Measurements from ENCODE around the gene MRTFB.
"Not testable (repeated sequence)": the region's sequence is repeated elsewhere in the genome, so short reads cannot be mapped to it uniquely, and the experiment has no call there.

The MRTFB gene

GRCh38 chr16:14140923-14141322, 69.8 kb downstream of the MRTFB start:
- DNase-seq = peak; percentile 39 to 68

GRCh38 chr16:14146445-14146844, 75.3 kb downstream of the MRTFB start:
- no peak for DNase-seq

DNA sequence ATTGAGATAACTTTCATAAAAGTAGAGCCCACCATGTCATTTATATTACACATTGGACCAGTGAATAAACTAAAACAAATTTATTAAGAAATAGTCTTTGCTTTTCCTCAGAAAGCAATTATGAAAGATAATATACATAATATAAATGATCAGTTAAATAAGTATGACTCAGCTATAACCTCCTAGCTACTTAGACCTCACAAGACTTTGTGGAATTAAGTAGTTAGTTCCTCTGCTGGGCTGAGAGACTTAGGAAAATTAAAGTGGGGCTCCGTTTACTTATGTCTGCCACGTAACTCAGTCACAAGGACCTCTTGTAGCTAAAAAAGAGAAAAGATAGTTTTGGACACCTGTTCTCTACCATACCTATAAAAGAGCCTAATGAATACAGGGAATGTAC, 76.9 kb downstream of the MRTFB start:
- DNase-seq = no peak

GRCh38 chr16:14148569-14148968, 77.5 kb downstream of the MRTFB start:
- no peak for DNase-seq

DNA sequence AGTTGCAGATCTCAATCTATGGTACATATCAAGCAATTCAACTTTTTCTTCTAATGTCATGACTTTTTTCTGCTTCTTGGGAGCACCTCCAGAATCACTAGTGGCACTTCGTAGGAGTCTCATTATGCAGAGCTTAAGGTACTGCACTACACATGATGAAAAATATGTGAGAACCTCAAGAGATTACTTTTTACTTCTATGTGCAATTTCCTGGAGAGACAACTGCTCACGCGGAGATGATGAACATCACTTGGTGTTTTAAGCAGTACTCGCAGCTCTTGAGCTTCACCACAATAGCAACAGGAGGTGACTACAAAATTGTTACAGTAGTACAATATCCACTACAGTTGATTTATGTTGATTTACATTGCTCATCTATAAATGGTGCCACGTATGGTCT, 79.7 kb downstream of the MRTFB start:
- DNase-seq = no peak

DNA sequence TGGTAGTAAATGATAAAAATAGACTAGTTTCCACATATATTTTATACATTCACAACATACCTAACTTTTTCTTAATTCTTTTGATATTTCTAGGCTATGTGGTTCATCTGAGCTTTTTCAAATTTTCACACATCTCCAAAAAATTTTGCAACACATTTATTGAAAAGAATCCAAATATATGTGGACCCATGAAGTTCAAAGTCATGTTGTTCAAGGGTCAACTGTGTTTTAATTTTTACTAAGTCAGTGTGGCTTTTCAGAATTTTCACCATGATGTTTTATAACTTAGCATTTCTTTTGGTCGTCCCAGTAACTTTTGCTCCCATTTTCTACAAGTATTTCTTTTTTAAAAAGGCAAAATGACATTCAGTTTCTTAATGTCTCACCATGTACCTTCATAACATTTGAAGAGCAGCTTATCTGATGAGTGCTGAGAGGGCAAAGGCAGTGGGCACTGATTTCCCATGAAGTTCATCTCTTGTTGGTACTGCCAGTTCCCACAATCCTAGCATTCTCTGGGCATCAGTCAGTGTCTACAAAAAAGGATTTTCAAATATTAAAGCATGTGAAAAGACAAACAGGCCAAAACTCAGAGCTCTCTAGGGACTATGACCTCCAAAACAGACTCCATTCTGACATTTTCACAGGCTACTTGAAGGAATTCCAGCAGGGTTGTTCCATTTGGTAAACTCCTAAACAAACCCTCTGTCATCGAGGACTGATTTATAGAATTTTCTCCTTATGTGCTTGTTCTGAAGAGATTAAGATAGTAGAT, 80.3 kb downstream of the MRTFB start:
- DNase-seq = no peak

DNA sequence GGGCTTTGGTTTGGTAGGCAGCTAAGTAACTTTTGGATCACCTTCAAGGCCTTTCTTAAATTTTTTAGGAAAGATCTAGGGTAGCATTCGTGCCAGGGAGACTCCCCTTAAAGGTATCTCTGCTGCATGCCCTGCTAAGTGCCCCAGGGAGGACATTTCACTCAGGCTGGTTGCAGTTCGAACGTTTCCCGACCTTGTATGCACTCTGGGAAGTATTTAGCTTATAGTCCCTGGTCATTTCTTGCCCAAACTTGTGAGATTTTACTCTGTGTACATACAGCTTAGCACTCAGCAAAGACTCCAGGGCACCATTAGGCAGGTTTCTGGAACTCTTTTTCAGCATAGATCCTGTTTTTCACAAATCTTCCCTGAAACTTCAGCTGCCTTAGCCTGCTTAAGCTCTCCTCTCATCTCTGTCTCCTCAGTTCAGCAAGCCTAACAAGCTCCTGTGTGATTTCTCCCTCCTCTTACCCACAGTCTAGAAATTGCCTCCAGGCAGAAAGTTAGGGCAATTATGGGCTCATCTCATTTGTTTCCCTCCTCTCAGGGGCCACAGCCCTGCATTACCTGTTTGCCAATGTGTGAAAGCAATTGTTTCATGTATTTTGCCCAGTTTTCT, 84.6 kb downstream of the MRTFB start:
- no peak for DNase-seq

DNA sequence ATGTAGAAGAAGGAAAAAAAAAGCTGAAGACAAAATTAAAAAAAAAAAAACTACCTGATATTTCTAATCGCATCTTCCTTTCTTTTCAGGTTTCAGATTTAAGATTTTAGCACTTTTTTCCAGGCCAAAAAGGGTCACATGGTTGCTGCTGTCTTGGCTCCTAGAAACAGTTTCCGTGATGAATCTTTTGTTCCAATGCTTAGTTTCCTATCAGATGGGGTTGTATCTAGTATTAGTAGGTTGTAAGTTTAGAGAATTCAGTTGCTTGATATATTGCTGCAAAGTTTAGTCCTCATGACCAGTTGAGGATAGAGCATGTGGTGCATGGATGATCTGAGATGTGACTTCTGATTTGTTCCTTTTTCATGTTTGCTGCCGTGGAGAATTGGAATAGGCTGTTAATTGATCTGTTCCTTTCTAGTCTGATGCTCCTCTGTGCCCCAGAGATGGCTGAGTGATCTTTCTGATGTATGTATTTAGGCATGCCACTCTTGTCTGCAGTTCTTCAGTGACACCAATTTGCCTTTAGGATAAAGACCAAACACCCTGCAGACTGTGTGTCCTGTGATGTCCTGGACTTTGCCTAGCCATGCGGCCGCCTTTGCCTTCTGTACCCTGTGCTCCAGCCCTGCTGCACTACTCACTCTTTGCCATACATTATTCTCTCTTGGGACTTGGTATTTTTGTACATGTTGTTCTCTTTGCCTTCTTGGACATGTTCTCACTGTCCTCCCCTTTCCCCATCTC, 94.0 kb downstream of the MRTFB start:
- no peak for DNase-seq

DNA sequence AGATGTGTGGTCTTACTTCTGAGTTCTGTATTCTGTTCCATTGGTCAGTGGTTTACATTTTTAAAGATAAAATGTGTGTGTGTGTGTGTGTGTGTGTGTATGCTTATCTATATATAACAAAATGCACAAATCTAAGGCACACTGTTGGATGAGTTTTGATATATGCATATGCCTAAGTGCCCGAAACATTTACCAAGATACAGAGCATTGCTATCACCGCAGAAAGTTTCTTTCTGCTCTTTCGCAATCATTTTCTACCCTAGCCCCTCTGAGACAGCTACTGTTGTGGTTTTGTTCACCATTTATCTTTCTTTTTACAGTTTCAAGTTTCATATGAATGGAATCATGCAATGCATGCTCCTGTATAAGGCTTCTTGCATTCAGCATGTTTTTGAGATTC, 97.0 kb downstream of the MRTFB start:
- no peak for DNase-seq

GRCh38 chr16:14172200-14172809, 101.2 kb downstream of the MRTFB start:
- DNase-seq = no peak

DNA sequence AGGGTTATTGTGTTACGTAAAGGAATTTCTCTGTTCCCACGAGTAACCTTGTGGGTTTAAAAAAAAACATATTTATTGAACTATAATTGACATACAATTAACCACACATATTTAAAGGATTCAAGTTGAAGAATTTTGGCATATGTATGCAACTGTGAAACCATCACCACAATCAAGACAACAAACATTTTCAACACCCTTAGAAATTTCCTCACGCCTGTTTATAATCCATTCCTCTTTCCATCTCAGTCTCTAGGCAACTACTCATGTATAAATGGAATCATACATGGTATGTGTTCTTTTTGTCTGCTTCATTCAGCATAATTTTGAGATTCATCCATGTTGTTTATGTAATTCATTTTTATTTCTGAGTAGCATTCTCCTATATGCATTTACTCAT, 104.0 kb downstream of the MRTFB start:
- no peak for DNase-seq

DNA sequence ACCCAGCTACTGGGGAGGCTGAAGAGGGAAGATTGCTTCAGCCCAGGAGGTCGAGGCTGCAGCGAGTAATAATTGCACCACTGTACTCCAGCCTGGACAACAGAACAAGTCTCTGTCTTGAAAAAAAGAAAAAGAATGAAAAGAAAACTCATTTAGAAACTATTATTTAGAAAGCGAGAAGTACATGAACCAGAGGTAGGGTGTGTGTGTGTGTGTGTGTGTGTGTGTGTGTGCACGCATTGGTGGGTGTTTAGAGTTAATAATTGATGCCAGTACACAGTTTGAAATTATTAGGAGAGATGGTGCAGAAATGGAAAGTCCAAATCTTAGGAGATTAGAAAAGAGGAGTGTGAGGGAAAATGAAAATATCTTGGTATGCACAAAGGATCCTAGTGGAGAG, 106.6 kb downstream of the MRTFB start:
- no peak for DNase-seq

DNA sequence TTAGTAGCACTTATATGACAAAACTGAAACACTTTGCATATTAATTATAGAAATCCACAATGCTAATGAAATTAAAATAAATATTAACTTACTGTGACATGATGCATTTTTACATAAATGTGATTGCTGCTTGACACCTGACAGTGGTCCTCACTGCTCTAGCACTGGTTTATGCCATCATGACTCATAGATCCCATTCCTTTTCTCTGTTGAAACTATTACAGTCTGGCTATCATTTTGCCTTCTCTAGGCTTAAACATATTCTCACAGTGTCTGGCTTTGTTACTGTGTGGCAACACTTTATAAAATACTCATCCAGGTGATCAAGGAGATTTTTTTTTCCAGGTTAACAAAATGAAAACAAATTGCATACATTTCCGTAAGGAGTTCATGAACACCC, 108.0 kb downstream of the MRTFB start:
- DNase-seq = no peak

- peak; percentile 36 to 68 for DNase-seq
Observed at GRCh38 chr16:14180481-14180944, 109.4 kb downstream of the MRTFB start.

DNA sequence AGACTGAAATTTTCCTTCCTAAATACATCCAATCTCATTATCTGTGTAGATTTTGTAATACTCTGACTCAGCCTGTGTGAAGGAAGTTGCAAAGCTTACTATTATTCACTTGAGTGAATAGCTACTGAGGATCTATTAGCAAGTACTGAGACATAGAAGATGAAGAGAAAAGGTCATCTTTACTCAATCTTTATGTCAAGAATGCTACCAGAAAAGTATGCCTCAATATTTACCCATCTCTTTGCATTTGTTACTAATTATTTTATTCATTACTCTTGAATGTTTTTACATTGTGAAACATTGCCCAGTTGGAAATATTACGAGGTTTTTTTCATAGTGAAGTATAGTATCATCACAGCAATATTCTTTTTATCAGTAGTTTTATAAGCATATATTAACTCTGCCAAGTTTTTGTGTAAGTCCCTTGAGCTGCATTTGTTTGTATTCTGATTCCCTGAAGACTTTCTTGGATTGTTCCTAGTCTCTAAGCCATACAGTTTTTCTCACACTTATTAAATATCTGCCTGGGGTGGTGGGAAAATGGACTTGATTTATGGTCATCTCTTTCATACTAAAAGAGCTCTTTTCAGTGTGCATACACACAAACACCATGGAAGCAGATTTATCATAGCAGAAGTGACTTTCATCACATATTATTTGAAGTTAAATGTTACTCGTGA, 110.4 kb downstream of the MRTFB start:
- peak; percentile 41 to 73 for DNase-seq

- DNase-seq = no peak
Observed at GRCh38 chr16:14182999-14183398, 111.9 kb downstream of the MRTFB start.

GRCh38 chr16:14183962-14184361, 112.8 kb downstream of the MRTFB start:
- DNase-seq = not testable (repeated sequence)

DNA sequence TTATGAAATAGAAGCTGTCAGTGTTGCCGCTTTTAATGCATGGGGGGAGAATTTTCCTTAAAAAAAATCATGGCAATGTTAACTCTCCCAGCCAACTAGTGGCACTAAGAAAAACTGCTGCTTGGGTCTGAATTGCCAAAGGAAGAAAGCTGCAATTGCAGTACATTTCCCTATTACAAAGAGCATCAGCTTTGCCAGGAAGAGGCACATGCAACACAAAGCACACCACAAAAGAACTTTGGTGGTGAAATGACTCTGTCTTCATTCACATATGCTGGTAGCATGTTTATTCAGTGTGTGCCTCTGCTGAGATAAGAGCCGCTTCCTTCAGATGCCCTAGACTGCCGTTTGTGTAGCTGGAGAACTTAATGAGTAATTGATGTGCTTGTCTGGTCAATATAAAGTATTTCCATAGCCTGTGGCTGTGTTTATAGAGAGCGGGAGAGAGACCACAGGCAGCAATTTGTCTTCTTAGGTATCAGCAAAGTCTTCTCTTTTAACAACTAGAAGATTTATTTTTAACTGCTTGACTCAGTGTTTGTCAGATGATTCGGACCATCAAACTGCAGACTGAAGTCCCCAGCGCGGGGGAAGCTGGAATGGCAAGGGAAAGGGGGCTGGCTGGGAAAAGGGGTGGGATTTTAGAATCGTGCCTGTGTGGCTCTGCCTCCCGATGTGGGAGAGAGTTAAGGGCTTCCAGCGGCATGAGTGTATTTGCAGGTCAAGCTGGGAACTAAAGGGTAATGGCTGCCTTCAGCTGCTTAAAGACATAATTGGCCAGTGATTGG, 115.1 kb downstream of the MRTFB start:
- DNase-seq = peak; percentile 30 to 40

DNA sequence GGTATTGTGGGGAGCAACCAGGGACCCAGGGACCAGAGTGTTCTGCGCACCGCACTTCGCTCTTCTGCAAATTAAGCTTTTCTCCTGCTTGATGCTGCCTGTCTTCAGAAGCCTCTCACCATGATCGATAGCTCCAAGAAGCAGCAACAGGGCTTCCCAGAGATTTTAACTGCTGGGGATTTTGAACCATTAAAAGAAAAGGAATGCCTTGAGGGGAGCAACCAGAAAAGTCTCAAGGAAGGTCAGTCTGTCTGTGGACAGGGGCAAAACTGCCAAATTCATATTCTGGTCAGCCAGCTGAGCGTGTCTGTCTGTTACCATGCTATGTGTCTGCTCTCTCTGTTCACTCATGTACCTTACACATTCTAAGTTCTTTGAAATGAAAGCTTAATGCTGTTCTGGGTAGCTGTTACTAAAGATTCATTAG, 115.7 kb downstream of the MRTFB start:
- no peak for DNase-seq

GRCh38 chr16:14187517-14188338, 116.6 kb downstream of the MRTFB start:
- no peak for DNase-seq

Data from inflammatory macrophage (primary cell).